Measurements from ENCODE around the gene SFXN4. TPM values are rescaled to one million over a fixed set of nuclear protein-coding genes. Genes with fewer than 3 reads are reported as not detected.

Gene SFXN4
- polyA plus RNA-seq, 2 of the 4 experiments (the other 2 are of a cell fraction), result 39.3 to 66.0 TPM

DNA sequence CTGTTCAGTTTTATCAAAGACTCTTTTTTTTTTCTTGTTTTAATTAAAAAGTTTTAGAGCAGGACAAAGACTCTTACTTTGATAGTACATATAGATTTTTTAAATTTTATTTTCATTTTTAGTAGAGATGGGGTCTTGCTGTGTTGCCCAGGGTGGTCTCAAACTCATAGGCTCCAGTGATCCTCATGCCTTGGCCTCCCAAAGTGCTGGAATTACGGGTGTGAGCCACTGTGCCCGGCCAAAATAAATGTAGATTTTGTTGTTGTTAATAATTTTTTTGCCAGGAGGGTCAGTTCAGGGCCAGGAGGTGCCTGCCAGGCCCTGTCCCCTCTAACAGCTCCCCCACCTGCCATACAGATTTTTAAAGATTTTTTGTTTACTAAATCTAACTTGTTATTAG is 44.6 kb downstream of the SFXN4 start:
- no peak for ATAC-seq
- Histone ChIP-seq H3K4me3 (no peak overlapping the region), H3K27ac (peak overlapping the region; percentile 27 to 63; a peak in 5 of 6 replicates), H3K4me2 (peak overlapping the region; percentile 35; the same call in 2 of the 3 replicates), H3K9me3 (no peaks in the 10 kb centered on the region), H3K4me1 (peaks cover 21% of the 10 kb centered on the region)
- TF ChIP-seq, protein P1, sequence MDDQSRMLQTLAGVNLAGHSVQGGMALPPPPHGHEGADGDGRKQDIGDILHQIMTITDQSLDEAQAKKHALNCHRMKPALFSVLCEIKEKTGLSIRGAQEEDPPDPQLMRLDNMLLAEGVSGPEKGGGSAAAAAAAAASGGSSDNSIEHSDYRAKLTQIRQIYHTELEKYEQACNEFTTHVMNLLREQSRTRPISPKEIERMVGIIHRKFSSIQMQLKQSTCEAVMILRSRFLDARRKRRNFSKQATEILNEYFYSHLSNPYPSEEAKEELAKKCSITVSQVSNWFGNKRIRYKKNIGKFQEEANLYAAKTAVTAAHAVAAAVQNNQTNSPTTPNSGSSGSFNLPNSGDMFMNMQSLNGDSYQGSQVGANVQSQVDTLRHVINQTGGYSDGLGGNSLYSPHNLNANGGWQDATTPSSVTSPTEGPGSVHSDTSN (IDR thresholded peaks at IDR 0.05), result no peak
- TF ChIP-seq, protein P2, sequence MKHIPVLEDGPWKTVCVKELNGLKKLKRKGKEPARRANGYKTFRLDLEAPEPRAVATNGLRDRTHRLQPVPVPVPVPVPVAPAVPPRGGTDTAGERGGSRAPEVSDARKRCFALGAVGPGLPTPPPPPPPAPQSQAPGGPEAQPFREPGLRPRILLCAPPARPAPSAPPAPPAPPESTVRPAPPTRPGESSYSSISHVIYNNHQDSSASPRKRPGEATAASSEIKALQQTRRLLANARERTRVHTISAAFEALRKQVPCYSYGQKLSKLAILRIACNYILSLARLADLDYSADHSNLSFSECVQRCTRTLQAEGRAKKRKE (CRISPR knock-in tag; IDR thresholded peaks at IDR 0.05; ENCODE audit: low read depth), result no peak
- 83% methylated on average over 2 of the region's 2 CpGs for WGBS (ENCODE audit: missing lambda C conversion rate)
- ChIA-PET POLR2A (no interaction called here), CTCF (no interaction called here)
- no peak for DNase-seq (ENCODE audit: low read depth in 1 of 2, low spot score in 1 of 2)
- no peak for FAIRE-seq

DNA sequence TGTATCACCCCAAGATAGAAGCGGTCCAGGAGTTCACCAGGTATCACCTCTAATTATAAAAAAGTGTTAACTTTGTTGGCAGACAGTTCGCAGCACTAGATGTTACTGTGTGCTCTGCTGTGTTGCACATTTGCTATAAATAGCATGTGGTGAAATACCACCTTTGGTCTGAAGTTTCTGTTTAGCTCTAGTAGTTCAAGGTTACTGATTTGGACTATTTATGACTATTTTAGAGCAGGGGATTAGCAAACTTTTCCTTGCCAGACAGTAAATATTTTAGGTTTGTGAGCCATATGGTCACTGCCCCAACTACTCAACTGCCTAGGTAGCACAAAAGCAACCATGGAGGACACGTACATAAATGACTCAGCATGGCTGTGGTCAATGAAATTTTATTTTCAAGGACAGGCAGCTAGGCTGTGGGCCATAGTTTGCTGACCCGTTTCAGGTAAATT is 45.1 kb downstream of the SFXN4 start:
- Histone ChIP-seq H3K27ac (peak overlapping the region; percentile 27 to 63; a peak in 5 of 6 replicates), H3K4me3 (no peak overlapping the region), H3K9me3 (no peaks in the 10 kb centered on the region), H3K4me2 (peak overlapping the region; percentile 35; the same call in 2 of the 3 replicates), H3K4me1 (peaks cover 23% of the 10 kb centered on the region)
- FAIRE-seq, result no peak
- POLR2A ChIA-PET, result no interaction called here
- no peak for DNase-seq (ENCODE audit: low read depth in 1 of 2, low spot score in 1 of 2)
- ATAC-seq, result peak; percentile 39 to 44; a peak in 4 of 6 replicates
- TF ChIP-seq TP53 (CRISPR knock-in tag; IDR thresholded peaks at IDR 0.05) (no peak), FOSL2 (IDR thresholded peaks at IDR 0.05) (no peak), FOSL2 (CRISPR knock-in tag; IDR thresholded peaks at IDR 0.05) (0 out of 2 replicates have a peak, but pooled peaks have one; percentile 29), MAFK (IDR thresholded peaks at IDR 0.05; ENCODE audit: partially characterized antibody) (peak; percentile 21)
- 75% methylated on average over 4 of the region's 4 CpGs for WGBS (ENCODE audit: missing lambda C conversion rate)
- CTCF ChIA-PET, result no interaction called here

DNA sequence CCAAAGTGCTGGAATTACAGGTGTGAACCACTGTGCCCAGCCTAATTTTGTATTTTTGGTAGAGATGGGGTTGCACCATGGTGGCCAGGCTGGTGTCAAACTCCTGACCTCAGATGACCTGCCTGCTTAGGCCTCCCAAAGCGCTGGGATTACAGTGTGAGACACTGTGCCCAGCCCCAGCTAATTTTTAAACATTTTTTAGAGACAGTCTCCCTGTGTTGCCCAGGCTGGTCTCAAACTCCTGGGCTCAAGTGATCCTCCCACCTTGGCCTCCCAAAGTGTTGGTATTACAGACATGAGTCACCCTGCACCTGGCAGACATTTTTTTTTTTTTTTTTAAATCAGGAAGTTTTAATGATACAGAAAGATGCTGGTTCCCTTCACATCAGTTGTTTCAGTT is 46.1 kb downstream of the SFXN4 start:
- no peak overlapping the region for H3K4me3 ChIP-seq
- no peak for DNase-seq (ENCODE audit: low read depth in 1 of 2, low spot score in 1 of 2)
- ChIA-PET CTCF (no interaction called here), POLR2A (no interaction called here)
- TF ChIP-seq NFE2L2 (conservative IDR thresholded peaks at IDR 0.05; ENCODE audit: low read length), result no peak
- TF ChIP-seq FOSL2 (IDR thresholded peaks at IDR 0.05), result no peak
- peak; percentile 34; the same call in 1 of the 2 replicates for TF ChIP-seq FOSL2 (CRISPR knock-in tag; IDR thresholded peaks at IDR 0.05)
- TF ChIP-seq MAZ (IDR thresholded peaks at IDR 0.05; ENCODE audit: borderline replicate concordance, low read depth, low read length), result no peak
- TF ChIP-seq POLR2A (IDR thresholded peaks at IDR 0.05; ENCODE audit: low read length), result no peak
- no peak overlapping the region for H3K4me2 ChIP-seq
- H3K27ac ChIP-seq, result 0 out of 6 replicates have a peak overlapping the region, but pooled peaks of 1 of the 2 experiments have one; percentile 10
- H3K9me3 ChIP-seq, result no peaks in the 10 kb centered on the region
- FAIRE-seq, result no peak
- WGBS (ENCODE audit: missing lambda C conversion rate), result 81% methylated on average over 1 of the region's 1 CpG
- no peak for ATAC-seq
- H3K4me1 ChIP-seq, result peaks cover 27% of the 10 kb centered on the region

DNA sequence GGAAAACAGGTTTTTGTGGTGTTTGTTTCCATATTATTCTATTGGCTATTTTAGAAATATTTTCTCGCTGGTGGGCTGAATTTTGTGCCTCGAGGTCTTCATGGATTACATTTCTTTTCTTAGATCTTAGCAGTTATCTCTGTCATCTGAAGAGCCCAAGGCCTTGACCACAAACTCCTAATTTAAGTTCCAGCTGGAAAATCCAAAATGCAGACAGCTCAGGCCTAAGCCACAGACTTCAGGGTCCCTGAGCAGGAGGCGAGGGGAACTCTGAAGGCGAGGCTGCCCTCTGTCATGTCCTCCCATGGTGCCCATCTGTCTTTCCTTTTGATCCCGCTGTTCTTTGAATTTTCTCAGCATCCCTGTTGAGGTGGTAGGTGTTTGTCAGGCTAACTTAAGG is 47.3 kb downstream of the SFXN4 start:
- CTCF ChIA-PET, result no interaction called here
- H3K27ac ChIP-seq, result no peak overlapping the region
- no peak for DNase-seq (ENCODE audit: low read depth in 1 of 2, low spot score in 1 of 2)
- no peak overlapping the region for H3K4me2 ChIP-seq
- ATAC-seq, result no peak
- POLR2A ChIA-PET, result interaction anchor here (1.0 kb wide), 1 partner anchor 13 kb away, joined by 4 read pairs; no protein-coding TSS in a partner anchor
- 91% methylated on average over 5 of the region's 5 CpGs for WGBS (ENCODE audit: missing lambda C conversion rate)
- H3K4me1 ChIP-seq, result peaks cover 38% of the 10 kb centered on the region
- TF ChIP-seq, protein P3, sequence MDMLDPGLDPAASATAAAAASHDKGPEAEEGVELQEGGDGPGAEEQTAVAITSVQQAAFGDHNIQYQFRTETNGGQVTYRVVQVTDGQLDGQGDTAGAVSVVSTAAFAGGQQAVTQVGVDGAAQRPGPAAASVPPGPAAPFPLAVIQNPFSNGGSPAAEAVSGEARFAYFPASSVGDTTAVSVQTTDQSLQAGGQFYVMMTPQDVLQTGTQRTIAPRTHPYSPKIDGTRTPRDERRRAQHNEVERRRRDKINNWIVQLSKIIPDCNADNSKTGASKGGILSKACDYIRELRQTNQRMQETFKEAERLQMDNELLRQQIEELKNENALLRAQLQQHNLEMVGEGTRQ (IDR thresholded peaks at IDR 0.05), result no peak
- no peak for TF ChIP-seq HOXB5 (CRISPR knock-in tag; IDR thresholded peaks at IDR 0.05)
- no peak for FAIRE-seq
- no peaks in the 10 kb centered on the region for H3K9me3 ChIP-seq
- no peak overlapping the region for H3K4me3 ChIP-seq

DNA sequence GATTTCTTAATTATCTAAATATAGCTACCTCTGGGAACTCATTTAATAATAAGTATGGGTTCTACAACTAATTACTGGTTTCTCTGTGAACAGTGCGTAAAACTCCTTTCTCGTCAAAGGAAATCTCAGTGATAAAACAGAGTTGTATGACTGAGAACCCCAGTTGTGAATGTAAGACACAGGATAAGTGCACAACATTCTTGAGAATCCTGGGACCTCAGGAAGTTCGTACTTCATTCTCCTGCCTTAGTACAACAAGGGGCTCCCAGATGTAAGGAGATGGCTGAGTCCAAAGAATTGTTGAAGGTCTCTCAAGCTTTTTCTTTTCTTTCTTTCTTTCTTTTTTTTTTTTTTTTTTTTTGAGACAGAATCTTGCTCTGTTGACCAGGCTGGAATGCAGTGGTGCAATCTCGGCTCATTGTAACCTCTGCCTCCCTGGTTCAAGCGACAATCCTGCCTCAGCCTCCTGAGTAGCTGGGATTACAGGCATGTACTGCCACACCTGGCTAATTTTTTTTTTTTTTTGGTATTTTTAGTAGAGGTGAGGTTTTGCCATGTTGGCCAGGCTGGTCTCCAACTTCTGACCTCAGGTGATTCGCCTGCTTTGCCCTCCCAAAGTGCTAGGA is 49.1 kb downstream of the SFXN4 start:
- FAIRE-seq, result no peak
- Histone ChIP-seq H3K9me3 (no peaks in the 10 kb centered on the region), H3K4me1 (peaks cover 52% of the 10 kb centered on the region), H3K4me2 (no peak overlapping the region), H3K4me3 (no peak overlapping the region), H3K27ac (peak overlapping the region in 1 of 2 experiments; percentile 18; a peak in 1 of 6 replicates)
- ATAC-seq, result no peak
- ChIA-PET CTCF (interaction anchor here (0.5 to 1.1 kb wide), 2 partner anchors 22 to 437 kb away, joined by 3 read pairs; no protein-coding TSS in a partner anchor), POLR2A (interaction anchor here (0.7 kb wide), 1 partner anchor 494 kb away, joined by 3 read pairs; no protein-coding TSS in a partner anchor)
- no peak for DNase-seq (ENCODE audit: low read depth in 1 of 2, low spot score in 1 of 2)
- TF ChIP-seq HOXA7 (CRISPR knock-in tag; IDR thresholded peaks at IDR 0.05) (no peak), NR3C1 (IDR thresholded peaks at IDR 0.05) (no peak), BHLHE40 (IDR thresholded peaks at IDR 0.05; ENCODE audit: low read depth, low read length) (no peak), RFX5 (IDR thresholded peaks at IDR 0.05) (no peak), ESRRA (IDR thresholded peaks at IDR 0.05; ENCODE audit: borderline replicate concordance, low read length) (no peak), TP53 (CRISPR knock-in tag; IDR thresholded peaks at IDR 0.05) (no peak), NFE2L2 (conservative IDR thresholded peaks at IDR 0.05; ENCODE audit: low read length) (no peak), POLR2AphosphoS2 (conservative IDR thresholded peaks at IDR 0.05; ENCODE audit: low read length) (no peak), CHD4 (IDR thresholded peaks at IDR 0.05; ENCODE audit: borderline replicate concordance) (no peak), MAFK (IDR thresholded peaks at IDR 0.05; ENCODE audit: partially characterized antibody) (no peak), NPAS2 (CRISPR knock-in tag; IDR thresholded peaks at IDR 0.05; ENCODE audit: borderline replicate concordance) (no peak), SREBF2 (IDR thresholded peaks at IDR 0.05) (no peak), ZC3H11A (IDR thresholded peaks at IDR 0.05) (no peak), TFCP2L1 (CRISPR knock-in tag; IDR thresholded peaks at IDR 0.05) (no peak), RARB (CRISPR knock-in tag; IDR thresholded peaks at IDR 0.05) (no peak), HDAC2 (IDR thresholded peaks at IDR 0.05) (no peak)
- TF ChIP-seq, protein P4, sequence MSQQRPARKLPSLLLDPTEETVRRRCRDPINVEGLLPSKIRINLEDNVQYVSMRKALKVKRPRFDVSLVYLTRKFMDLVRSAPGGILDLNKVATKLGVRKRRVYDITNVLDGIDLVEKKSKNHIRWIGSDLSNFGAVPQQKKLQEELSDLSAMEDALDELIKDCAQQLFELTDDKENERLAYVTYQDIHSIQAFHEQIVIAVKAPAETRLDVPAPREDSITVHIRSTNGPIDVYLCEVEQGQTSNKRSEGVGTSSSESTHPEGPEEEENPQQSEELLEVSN (IDR thresholded peaks at IDR 0.05; ENCODE audit: borderline replicate concordance, low read depth), result no peak
- 94% methylated on average over 6 of the region's 6 CpGs for WGBS (ENCODE audit: missing lambda C conversion rate)
